ENCODE data around the gene DNHD1.

The DNHD1 gene

GRCh38 chr11:6556139-6556949 lies 59.3 kb downstream of the DNHD1 start:
- DNase-seq, result no peak
- H3K27ac Mint-ChIP-seq, result no peak overlapping the region
- H3K9me3 Mint-ChIP-seq, result no peaks in the 10 kb centered on the region
- H3K4me3 Mint-ChIP-seq, result no peak overlapping the region
- no peaks in the 10 kb centered on the region for H3K36me3 Mint-ChIP-seq (ENCODE audit: low read depth)
- TF ChIP-seq CTCF (IDR thresholded peaks at IDR 0.05), result no peak
- H3K27me3 Mint-ChIP-seq (ENCODE audit: low read depth, poor library complexity), result peaks cover 6% of the 10 kb centered on the region
- no peaks in the 10 kb centered on the region for H3K4me1 Mint-ChIP-seq

DNA sequence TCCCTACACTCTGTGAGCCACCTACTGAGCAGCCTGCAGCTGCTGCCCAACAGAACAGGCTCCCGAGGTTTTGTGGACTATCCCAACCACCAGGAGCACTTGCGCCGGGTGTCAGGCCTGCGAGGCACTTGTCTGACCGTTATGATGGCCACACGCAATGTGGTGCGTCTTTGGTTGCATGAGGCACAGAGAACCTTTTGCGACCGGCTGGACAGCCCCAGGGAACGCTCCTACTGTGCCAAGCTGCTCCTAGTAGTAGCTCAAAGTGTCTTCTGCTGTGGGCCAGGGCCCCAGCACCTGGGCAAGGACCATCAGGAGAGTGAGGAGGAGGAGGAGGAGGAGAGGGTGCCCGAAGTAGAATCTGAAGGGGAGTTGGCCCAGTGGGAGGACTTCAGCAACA lies 60.0 kb downstream of the DNHD1 start:
- TF ChIP-seq CTCF (IDR thresholded peaks at IDR 0.05), result no peak
- H3K4me1 Mint-ChIP-seq, result no peaks in the 10 kb centered on the region
- no peaks in the 10 kb centered on the region for H3K36me3 Mint-ChIP-seq (ENCODE audit: low read depth)
- DNase-seq, result no peak
- H3K27ac Mint-ChIP-seq, result no peak overlapping the region
- H3K4me3 Mint-ChIP-seq, result no peak overlapping the region
- no peaks in the 10 kb centered on the region for H3K9me3 Mint-ChIP-seq
- peaks cover 3% of the 10 kb centered on the region for H3K27me3 Mint-ChIP-seq (ENCODE audit: low read depth, poor library complexity)

DNA sequence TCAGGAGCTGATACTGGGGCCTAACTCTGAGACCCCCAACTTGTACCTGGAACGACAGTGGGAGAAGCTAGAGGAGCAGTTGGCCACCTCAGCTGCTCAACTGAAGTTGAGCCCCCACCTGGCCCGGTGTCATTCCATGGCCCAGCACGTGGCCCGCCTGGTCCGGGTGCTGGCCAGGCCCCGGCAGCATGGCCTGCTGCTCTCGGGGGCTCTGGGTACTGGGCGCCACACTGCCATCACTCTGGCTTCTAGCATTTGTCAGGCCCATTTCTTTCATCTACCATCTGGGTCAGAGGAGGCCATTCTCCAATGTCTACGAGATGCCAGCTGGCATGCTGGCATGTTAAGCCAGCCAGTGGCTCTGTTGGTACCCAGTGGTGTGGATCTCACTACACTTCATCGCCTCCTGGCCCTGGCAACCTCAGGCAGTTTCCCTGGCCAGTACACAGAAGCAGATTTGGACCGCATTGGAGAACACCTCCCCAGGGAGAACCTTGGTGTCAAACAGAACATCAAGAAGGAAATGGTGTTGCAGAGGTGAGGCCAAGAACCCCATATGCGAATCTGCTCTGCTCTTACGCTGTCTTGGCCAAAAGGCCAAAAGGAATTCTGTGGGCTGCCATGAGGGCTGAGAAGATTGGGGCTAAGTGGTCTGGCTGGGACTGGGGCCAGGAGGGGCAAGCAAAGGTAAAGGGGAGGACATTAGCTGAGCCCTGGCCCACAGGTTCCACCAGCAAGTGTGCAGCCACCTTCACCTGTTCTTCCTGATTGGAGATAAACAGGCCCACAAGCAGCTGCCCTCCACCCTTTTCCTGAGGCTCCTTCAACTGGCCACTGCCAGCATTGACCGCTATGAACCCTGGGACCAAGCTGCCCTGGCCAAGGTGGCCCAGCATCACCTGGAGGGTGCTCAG lies 60.9 kb downstream of the DNHD1 start:
- Mint-ChIP-seq H3K27ac (no peak overlapping the region), H3K27me3 (ENCODE audit: low read depth, poor library complexity) (peaks cover 3% of the 10 kb centered on the region), H3K4me3 (no peak overlapping the region)

DNA sequence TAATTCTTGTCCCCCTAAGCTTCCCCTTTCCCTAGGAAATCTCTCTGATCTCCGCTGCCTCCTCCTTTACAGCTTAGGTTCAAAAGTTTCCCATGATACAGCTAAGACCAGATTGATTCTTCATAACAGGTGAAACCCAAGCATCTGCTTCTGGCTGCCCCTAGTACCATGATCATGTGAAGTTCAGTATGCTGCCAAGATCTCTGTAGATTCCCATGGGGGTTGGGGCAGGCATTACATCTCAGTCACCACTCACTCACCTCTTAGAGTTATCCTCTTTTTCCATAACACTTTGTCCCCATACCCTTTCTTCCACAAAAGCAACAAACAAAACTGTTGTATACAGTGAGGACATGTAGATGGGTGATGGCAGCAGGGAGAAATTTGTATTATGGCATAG lies 62.3 kb downstream of the DNHD1 start:
- no peak for DNase-seq
- H3K4me3 Mint-ChIP-seq, result no peak overlapping the region

More for the DNA sequence above, 60.9 kb downstream of the DNHD1 start:
- no peak for DNase-seq
- Mint-ChIP-seq H3K4me1 (no peaks in the 10 kb centered on the region), H3K36me3 (ENCODE audit: low read depth) (no peaks in the 10 kb centered on the region), H3K9me3 (no peaks in the 10 kb centered on the region)
- no peak for TF ChIP-seq CTCF (IDR thresholded peaks at IDR 0.05)

GRCh38 chr11:6561288-6561687 lies 64.2 kb downstream of the DNHD1 start:
- no peak for DNase-seq
- no peak overlapping the region for H3K4me3 Mint-ChIP-seq
- H3K4me1 Mint-ChIP-seq, result no peaks in the 10 kb centered on the region
- TF ChIP-seq CTCF (IDR thresholded peaks at IDR 0.05), result no peak
- no peaks in the 10 kb centered on the region for H3K36me3 Mint-ChIP-seq (ENCODE audit: low read depth)
- H3K27me3 Mint-ChIP-seq (ENCODE audit: low read depth, poor library complexity), result peaks cover 3% of the 10 kb centered on the region
- H3K27ac Mint-ChIP-seq, result no peak overlapping the region
- H3K9me3 Mint-ChIP-seq, result no peaks in the 10 kb centered on the region

More for the DNA sequence above, 62.3 kb downstream of the DNHD1 start:
- H3K27ac Mint-ChIP-seq, result no peak overlapping the region
- H3K27me3 Mint-ChIP-seq (ENCODE audit: low read depth, poor library complexity), result peaks cover 3% of the 10 kb centered on the region
- no peaks in the 10 kb centered on the region for H3K4me1 Mint-ChIP-seq
- TF ChIP-seq CTCF (IDR thresholded peaks at IDR 0.05), result no peak
- H3K36me3 Mint-ChIP-seq (ENCODE audit: low read depth), result no peaks in the 10 kb centered on the region
- H3K9me3 Mint-ChIP-seq, result no peaks in the 10 kb centered on the region

Data from nephron progenitor cell (in vitro differentiated cells).